ENCODE measurements around the gene FBF1.

DNA sequence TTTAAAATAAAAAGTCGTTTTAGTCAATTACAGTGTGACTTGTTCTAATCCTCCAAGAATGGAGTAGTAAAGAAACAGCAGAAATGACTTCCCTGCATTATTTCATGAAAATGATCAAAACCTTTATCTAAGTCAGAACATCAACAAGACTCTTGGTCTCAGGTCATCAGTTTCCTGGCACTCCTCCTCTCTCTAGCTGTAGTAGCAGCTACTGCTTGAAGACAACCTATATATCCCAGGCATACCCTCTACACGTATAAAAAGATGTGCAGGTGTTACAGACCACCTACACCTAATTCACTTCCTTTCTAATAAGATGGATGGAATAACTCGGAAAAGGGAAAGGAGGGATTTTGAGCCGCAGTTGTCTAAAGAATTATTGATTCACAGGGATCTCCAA is 1.6 kb upstream of the FBF1 start:
- TF ChIP-seq, protein P1, sequence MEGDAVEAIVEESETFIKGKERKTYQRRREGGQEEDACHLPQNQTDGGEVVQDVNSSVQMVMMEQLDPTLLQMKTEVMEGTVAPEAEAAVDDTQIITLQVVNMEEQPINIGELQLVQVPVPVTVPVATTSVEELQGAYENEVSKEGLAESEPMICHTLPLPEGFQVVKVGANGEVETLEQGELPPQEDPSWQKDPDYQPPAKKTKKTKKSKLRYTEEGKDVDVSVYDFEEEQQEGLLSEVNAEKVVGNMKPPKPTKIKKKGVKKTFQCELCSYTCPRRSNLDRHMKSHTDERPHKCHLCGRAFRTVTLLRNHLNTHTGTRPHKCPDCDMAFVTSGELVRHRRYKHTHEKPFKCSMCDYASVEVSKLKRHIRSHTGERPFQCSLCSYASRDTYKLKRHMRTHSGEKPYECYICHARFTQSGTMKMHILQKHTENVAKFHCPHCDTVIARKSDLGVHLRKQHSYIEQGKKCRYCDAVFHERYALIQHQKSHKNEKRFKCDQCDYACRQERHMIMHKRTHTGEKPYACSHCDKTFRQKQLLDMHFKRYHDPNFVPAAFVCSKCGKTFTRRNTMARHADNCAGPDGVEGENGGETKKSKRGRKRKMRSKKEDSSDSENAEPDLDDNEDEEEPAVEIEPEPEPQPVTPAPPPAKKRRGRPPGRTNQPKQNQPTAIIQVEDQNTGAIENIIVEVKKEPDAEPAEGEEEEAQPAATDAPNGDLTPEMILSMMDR (IDR thresholded peaks at IDR 0.05), result no peak
- no peak for TF ChIP-seq POLR2A (IDR thresholded peaks at IDR 0.05)
